IMR-90 (cell line): ENCODE data around the gene R3HDM2.
A peak's percentile ranks its signal among the peaks of the same experiment; 100 is the strongest.

ENCODE experiments used
- BHLHE40 ChIP-seq: fragments of 150-350 bp; IDR thresholded peaks from 2 replicates; pipeline ENCODE4 v1.6.1; 2016; ENCODE audit warnings: mild to moderate bottlenecking, low read depth, low read length
- CEBPB ChIP-seq: IDR thresholded peaks from 2 replicates; pipeline ENCODE4 v1.6.1; 2012; ENCODE audit warnings: low read depth, low read length, improper control_type of control experiment
- CTCF ChIP-seq: conservative IDR thresholded peaks from 2 replicates; pipeline ENCODE4 v1.5.1; 2012; ENCODE audit warnings: mild to moderate bottlenecking, low read depth, low read length, improper control_type of control experiment
- MAFK ChIP-seq: IDR thresholded peaks from 2 replicates; pipeline ENCODE4 v1.6.1; 2012; ENCODE audit warnings: low read depth, low read length, improper control_type of control experiment
- NFE2L2 ChIP-seq: fragments of 150-350 bp; IDR thresholded peaks from 2 replicates; pipeline ENCODE4 v1.6.1; 2016; ENCODE audit warnings: low read depth, mild to moderate bottlenecking, low read length
- POLR2A ChIP-seq: IDR thresholded peaks from 2 replicates; pipeline ENCODE4 v1.6.1; 2012; ENCODE audit warnings: mild to moderate bottlenecking, low read depth, low read length
- RAD21 ChIP-seq: IDR thresholded peaks from 2 replicates; pipeline ENCODE4 v1.6.1; 2012; ENCODE audit warnings: low read length, improper control_type of control experiment
- RFX5 ChIP-seq: IDR thresholded peaks from 2 replicates; pipeline ENCODE4 v1.8.0; 2012; ENCODE audit warnings: low read depth, mild to moderate bottlenecking, low read length, moderate library complexity
- TF ChIP-seq, protein P1 (sequence below): fragments of 150-350 bp; IDR thresholded peaks from 2 replicates; pipeline ENCODE4 v1.6.1; 2016; ENCODE audit warnings: low read depth, mild to moderate bottlenecking, low read length, moderate library complexity, borderline replicate concordance

- TF ChIP-seq BHLHE40: no peak
- peak; percentile 88 for TF ChIP-seq CTCF
- TF ChIP-seq POLR2A: peak; percentile 62; the same call in 1 of the 2 replicates
- TF ChIP-seq MAFK: no peak
- TF ChIP-seq, protein P1, sequence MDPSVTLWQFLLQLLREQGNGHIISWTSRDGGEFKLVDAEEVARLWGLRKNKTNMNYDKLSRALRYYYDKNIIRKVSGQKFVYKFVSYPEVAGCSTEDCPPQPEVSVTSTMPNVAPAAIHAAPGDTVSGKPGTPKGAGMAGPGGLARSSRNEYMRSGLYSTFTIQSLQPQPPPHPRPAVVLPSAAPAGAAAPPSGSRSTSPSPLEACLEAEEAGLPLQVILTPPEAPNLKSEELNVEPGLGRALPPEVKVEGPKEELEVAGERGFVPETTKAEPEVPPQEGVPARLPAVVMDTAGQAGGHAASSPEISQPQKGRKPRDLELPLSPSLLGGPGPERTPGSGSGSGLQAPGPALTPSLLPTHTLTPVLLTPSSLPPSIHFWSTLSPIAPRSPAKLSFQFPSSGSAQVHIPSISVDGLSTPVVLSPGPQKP: no peak
- TF ChIP-seq RFX5: no peak
- no peak for TF ChIP-seq CEBPB
- TF ChIP-seq NFE2L2: no peak
- peak; percentile 78 for TF ChIP-seq RAD21
Measured at GRCh38 chr12:57459055-57459749, 28.4 kb upstream of the R3HDM2 start.
